IPS-NIHi11 (cell line): ENCODE data around the gene THSD7A.

Experiments
- DNase-seq: peaks from one replicate; pipeline ENCODE4 v3.0.0; 2012; ENCODE audit warnings: mixed read lengths, low spot score

Gene THSD7A

DNA sequence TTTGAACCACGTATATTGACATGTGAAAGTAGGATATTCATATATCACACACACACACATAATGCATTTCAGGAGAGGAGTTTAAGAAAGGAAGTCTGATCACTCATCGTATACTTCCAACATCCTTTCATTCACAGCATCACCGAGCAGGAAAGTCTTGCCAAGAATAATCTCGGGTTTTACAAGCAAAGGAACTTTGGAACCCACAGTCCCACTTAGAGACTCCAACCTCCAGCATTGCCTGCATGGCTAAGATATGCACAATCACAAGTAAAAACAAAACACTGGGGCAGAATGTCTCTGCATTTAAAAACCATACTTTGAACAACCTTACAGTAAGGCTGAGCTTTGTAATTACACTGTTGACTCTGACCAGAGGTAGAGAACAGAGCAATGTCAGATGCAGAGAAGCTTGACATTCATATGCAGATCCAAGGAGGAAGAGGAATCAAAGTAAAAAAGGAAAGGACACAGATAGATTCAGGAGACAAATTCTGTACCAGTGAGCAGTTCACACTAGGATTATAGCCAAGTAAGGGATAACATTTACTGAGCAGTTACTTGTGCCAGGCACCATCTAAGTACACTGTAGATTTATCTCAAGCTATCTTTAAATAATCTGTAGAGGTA is 14.8 kb downstream of the THSD7A start:
- DNase-seq: peak; percentile 7

DNA sequence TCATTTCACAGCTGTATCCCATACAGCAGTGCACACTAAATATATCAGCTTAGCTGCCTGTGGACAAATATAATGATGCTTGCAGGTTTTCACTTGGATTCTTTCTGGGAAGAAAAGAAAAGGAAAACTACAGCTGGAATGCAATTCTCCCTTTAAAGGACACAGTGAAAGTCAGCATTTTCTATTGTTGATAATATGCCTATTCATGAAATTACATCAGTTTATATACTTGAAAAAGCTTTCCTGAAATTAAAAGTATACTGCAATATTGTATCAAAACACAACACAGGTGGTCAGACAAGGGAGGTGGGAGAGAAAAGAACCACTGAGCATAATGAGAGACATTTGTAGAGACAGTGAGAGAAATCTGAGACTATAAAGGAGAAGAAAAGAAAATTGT is 20.3 kb downstream of the THSD7A start:
- no peak for DNase-seq

DNA sequence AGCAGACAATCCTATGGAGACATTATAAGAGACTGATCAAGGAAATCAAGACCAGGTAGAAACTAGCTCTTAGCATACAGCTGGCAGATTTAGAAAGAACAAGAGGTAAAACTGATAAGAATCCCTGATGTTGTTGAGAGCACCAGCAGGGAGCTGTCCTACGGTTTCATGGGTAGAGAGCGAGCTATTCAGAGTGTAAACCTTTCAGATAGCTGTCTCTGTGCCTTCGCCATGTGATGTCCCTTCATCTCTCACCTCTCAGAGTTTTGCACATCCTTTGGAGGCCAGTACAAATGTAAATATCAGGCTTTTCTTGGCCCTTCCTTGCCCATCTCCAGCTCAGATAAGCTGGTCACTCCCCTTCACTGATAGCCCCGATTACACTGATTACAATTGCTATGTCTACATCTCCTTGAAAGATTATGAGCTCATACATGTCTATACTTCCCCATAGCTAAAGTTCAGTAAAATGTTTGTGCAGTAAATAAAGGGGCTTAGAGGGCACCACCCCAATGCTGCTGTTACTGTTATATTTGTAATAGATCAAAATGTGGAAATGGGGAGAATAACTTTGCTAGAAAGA is 21.9 kb downstream of the THSD7A start:
- DNase-seq: no peak

DNA sequence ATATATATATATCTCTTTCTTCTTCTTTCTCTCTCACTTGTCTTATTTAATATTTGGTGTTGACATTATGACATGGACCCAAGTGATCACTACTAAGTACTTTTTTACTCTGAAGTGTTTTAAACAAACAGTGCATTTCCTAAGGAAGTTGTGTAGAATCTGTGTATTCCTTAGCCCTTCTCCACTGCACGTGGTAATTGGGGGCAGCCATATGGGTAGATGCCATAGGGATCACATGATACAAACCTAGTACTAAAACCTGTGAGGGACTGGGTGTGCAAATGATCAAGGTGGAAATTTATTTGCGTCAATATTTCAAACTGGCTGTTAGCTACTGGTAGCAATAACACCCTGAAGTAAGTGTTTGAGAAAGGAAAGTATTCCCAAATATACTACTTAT is 25.0 kb downstream of the THSD7A start:
- no peak for DNase-seq

GRCh38 chr7:11804621-11805020 is 27.4 kb downstream of the THSD7A start:
- no peak for DNase-seq

- DNase-seq: no peak
These were observed 36.8 kb downstream of the THSD7A start for GRCh38 chr7:11795231-11795630.

DNA sequence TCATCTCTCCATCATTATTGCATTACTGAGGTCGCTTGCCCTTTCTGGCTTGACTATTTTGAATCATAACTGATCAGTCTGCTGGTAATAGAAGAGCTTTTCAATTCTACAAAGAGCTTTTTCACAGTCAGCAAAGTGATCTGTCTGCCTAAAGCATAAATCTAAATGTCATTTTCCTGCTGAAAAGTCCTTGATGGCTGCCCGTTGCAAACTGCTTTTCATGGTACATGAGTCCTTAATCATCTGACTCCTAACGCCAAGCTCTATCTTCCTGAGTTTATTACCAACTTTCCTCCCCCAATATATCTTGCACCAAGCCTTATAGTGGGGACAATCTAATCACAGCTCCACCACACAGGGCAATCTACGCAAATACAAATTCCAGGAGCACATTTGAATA is 39.8 kb downstream of the THSD7A start:
- no peak for DNase-seq

DNA sequence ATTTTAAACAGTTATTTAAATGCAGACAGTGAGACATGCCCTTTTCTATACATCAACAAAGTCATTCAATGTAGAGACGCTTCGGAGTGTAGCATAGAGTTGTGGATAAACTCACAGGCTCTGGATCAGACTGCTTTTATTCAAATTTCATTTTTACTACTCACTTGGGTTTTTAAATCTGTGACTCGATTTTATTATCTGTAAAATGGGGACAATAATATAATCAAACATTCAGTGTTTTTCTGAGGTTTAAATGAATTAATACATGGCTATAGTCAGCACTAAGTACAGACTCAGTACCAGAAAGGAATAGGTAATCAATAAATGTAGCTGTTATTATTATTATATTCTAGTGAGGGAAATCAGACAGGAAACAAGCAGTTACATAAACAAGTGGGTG is 43.4 kb downstream of the THSD7A start:
- DNase-seq: no peak

DNA sequence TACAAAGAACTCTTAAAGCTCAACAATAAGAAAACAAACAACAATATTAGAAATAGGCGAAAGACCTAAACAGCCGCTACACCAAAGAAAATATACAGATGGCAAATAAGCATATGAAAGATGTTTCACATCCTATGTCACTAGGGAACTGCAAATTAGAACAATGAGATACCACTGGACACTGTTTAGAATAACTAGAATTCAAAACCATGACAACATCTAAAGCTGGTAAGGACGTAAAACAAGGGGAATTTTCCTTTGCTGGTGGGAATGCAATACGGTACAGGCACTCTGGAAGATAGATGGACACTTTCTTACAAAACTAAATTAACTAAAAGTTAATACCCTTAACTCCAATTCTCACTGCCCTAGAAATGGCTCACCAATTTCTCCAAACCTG is 44.5 kb downstream of the THSD7A start:
- DNase-seq: no peak

DNA sequence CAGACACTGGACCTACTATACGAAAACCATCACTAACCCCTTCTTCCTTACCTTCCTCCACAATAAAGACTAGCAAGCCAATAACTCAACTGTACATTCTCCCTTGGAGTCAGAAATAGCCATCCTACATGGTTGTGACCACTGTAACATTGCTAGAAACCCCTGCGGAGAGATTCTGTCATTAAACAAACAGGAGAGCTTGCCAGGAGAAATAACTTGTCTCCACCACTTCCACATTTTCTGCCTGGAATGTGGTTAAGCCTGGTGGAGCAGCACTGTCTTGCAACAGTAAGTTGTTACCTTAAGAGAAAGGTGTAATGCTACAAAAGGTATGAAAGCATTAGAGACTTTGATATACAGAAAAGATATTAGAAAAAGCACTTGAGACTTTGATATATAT is 45.8 kb downstream of the THSD7A start:
- peak; percentile 42 for DNase-seq

GRCh38 chr7:11784769-11785536 is 47.0 kb downstream of the THSD7A start:
- DNase-seq: no peak

- no peak for DNase-seq
These were observed 51.9 kb downstream of the THSD7A start for GRCh38 chr7:11779864-11780674.

GRCh38 chr7:11776039-11776438 is 56.0 kb downstream of the THSD7A start:
- DNase-seq: no peak

- no peak for DNase-seq
These were observed 56.6 kb downstream of the THSD7A start for GRCh38 chr7:11775401-11775800.

GRCh38 chr7:11768263-11768662 is 63.7 kb downstream of the THSD7A start:
- no peak for DNase-seq

DNA sequence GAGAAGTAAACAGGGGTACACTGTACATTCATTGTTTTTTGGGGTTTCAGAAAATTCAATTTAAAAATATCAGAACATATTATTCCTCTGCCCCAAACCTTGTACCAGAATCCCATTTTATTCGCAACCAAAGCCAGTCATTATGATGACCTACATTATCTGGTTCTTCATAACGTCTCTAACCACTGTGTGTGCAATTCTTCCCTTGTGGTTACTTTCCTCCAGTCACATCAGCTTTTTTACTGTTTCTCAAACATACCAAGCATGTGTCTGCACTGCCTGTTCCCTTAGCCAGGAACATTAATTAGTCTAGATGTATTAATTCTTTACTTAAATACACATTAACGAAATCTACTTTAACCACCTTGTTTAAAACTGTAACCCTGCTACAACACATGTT is 64.8 kb downstream of the THSD7A start:
- DNase-seq: no peak

- no peak for DNase-seq
These were observed 71.6 kb downstream of the THSD7A start for GRCh38 chr7:11760372-11760771.

DNA sequence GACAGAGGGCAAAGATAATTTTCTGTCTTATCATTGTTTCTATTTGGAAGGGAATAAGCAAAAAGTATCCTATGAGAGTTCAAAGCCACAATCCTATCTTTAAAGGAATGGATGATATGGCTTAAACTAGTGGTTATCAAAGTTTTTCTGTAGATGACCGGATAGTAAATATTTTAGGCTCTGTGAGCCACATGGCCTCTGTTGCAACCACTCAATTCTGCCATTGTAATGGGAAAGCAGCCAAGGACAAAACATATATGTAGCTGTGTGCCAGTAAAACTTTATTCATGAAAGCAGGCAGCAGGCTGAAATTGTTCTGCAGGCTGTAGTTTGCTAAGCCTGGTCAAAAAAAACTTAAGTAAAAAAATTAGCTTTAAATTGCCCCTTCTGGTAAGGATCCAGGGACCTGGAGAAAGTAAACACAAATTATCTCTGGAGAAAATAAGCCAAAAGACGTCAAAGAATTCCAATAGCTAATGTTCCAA is 73.3 kb downstream of the THSD7A start:
- no peak for DNase-seq

- no peak for DNase-seq
These were observed 74.8 kb downstream of the THSD7A start for GRCh38 chr7:11757153-11757552.

- no peak for DNase-seq
These were observed 77.1 kb downstream of the THSD7A start for GRCh38 chr7:11754933-11755332.

- DNase-seq: no peak
These were observed 77.9 kb downstream of the THSD7A start for GRCh38 chr7:11754123-11754522.

- DNase-seq: no peak
These were observed 78.6 kb downstream of the THSD7A start for GRCh38 chr7:11753433-11753832.
